Stimulated activated CD8-positive, alpha-beta memory T cell treated with anti-CD3 and anti-CD28 coated beads, Interleukin-4, amount 100 ng/mL, for 1 hour (primary cell): ENCODE results near the gene TMEM37.

ENCODE experiments used
- DNase-seq, 2 donors: peaks; one replicate each; pipeline ENCODE4 v3.0.0-alpha.2; 2020; ENCODE audit warnings: low read depth in 2 of 2, low spot score in 1 of 2

TMEM37 gene

GRCh38 chr2:119417908-119418307, 13.7 kb upstream of the TMEM37 start:
- no peak for DNase-seq

GRCh38 chr2:119419065-119419464, 12.6 kb upstream of the TMEM37 start:
- no peak for DNase-seq

GRCh38 chr2:119419803-119420508, 11.7 kb upstream of the TMEM37 start:
- no peak for DNase-seq

GRCh38 chr2:119421304-119421703, 10.3 kb upstream of the TMEM37 start:
- no peak for DNase-seq

- DNase-seq, result no peak
Observed at GRCh38 chr2:119421741-119422140, 9.9 kb upstream of the TMEM37 start.

GRCh38 chr2:119422360-119423107, 9.1 kb upstream of the TMEM37 start:
- no peak for DNase-seq

GRCh38 chr2:119423108-119423444, 8.6 kb upstream of the TMEM37 start:
- DNase-seq, result no peak

GRCh38 chr2:119423811-119424210, 7.8 kb upstream of the TMEM37 start:
- DNase-seq, result no peak

GRCh38 chr2:119424284-119425118, 7.2 kb upstream of the TMEM37 start:
- no peak for DNase-seq

- no peak for DNase-seq
Observed at GRCh38 chr2:119425119-119425405, 6.6 kb upstream of the TMEM37 start.

GRCh38 chr2:119425620-119426395, 5.8 kb upstream of the TMEM37 start:
- DNase-seq, result no peak

GRCh38 chr2:119426396-119426675, 5.3 kb upstream of the TMEM37 start:
- no peak for DNase-seq

GRCh38 chr2:119426801-119427395, 4.8 kb upstream of the TMEM37 start:
- DNase-seq, result no peak

- DNase-seq, result no peak
Observed at GRCh38 chr2:119427756-119428155, 3.9 kb upstream of the TMEM37 start.

- no peak for DNase-seq
Observed at GRCh38 chr2:119428488-119429224, 3.0 kb upstream of the TMEM37 start.

- no peak for DNase-seq
Observed at GRCh38 chr2:119429225-119429981, 2.3 kb upstream of the TMEM37 start.

GRCh38 chr2:119430023-119430498, 1.6 kb upstream of the TMEM37 start:
- DNase-seq, result no peak

- no peak for DNase-seq
Observed at GRCh38 chr2:119431976-119432850, 559 bp downstream of the TMEM37 start.
